Measurements from ENCODE around the gene IFT122. TPM values are rescaled to one million over a fixed set of nuclear protein-coding genes. Genes with fewer than 3 reads are reported as not detected.
A peak's percentile ranks its signal among the peaks of the same experiment; 100 is the strongest.
"Not testable (repeated sequence)": the region's sequence is repeated elsewhere in the genome, so short reads cannot be mapped to it uniquely, and the experiment has no call there.

The IFT122 gene
- total RNA-seq, 1 donor: 21.4 TPM

DNA sequence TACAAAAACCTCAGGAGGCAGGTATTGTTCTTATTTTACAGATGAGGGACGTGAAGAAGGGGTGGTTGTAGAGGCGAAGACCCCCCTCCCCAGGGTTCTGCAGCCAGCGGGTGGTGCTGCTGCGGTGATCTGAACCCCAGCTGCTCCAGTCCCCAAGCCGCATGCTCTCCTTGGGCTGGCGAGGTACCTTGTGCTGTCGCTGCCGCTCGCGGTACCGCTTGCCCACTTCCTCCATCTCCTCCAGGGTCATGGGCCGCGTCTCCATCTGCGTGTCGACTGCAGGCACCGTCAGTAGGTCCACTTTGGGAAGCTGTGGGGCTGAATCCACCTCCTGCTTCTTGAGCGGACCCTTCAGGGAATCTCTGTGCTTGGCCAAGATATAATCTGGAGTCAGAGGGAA lies 29.1 kb upstream of the IFT122 start:
- H3K4me3 ChIP-seq (ENCODE audit: low read depth, low read length): no peak overlapping the region
- no peak for DNase-seq (ENCODE audit: low read depth)
- TF ChIP-seq, protein P1, sequence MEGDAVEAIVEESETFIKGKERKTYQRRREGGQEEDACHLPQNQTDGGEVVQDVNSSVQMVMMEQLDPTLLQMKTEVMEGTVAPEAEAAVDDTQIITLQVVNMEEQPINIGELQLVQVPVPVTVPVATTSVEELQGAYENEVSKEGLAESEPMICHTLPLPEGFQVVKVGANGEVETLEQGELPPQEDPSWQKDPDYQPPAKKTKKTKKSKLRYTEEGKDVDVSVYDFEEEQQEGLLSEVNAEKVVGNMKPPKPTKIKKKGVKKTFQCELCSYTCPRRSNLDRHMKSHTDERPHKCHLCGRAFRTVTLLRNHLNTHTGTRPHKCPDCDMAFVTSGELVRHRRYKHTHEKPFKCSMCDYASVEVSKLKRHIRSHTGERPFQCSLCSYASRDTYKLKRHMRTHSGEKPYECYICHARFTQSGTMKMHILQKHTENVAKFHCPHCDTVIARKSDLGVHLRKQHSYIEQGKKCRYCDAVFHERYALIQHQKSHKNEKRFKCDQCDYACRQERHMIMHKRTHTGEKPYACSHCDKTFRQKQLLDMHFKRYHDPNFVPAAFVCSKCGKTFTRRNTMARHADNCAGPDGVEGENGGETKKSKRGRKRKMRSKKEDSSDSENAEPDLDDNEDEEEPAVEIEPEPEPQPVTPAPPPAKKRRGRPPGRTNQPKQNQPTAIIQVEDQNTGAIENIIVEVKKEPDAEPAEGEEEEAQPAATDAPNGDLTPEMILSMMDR (IDR thresholded peaks at IDR 0.05; ENCODE audit: insufficient read depth, low read length): no peak

DNA sequence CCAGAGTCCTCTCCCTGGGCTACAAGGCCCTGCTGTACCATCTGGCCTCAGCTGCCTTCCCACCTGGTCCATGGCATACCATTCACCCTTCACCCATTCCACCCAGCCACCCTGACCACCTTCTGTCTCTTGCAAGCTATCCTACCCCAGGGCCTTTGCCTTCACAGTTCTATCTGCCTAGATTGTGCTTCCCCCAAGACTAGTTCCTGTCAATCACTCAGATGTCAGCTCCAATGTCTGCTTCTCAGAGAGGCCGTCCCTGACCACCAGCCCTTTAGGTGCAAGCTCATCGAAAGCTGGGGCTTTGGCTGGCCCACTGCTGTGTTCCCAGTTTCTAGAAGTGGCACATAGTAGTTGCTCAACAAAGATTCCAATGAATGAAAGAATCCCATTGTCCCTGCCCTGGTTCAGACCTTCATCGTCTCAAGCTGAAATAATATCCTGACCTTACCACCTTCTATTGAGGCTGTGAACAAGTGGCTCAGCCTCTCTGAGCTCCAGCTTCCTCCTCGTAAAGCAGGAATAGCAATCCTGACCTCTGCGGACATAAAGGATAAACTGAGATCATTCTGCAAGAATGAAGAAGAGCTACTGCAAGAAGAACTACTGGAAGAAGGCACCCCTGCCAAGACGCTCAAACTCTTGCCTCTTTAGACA lies 27.4 kb upstream of the IFT122 start:
- H3K4me3 ChIP-seq (ENCODE audit: low read depth, low read length): no peak overlapping the region
- peak; percentile 15 for DNase-seq (ENCODE audit: low read depth)
- TF ChIP-seq, protein P1 (IDR thresholded peaks at IDR 0.05; ENCODE audit: insufficient read depth, low read length): no peak

DNA sequence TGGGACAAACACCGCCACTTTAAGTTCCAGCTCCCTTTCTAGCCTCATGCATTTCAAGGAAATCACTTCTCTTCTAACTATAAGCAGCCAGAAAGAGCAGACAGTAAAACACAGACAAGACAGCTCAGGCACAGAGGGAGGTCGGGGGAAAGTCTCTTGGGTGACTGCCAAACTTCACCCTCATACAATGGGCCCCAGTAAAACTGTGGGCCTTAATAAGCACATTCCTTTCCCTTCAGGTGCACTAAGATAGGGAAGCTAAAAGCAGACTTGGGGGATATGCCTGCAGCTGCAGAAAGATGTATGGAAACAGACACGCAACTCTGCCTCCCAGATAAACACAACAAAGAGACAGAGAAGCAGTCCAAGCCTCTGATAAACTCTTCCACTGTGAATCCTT lies 26.8 kb upstream of the IFT122 start:
- not testable (repeated sequence) for DNase-seq (ENCODE audit: low read depth)

DNA sequence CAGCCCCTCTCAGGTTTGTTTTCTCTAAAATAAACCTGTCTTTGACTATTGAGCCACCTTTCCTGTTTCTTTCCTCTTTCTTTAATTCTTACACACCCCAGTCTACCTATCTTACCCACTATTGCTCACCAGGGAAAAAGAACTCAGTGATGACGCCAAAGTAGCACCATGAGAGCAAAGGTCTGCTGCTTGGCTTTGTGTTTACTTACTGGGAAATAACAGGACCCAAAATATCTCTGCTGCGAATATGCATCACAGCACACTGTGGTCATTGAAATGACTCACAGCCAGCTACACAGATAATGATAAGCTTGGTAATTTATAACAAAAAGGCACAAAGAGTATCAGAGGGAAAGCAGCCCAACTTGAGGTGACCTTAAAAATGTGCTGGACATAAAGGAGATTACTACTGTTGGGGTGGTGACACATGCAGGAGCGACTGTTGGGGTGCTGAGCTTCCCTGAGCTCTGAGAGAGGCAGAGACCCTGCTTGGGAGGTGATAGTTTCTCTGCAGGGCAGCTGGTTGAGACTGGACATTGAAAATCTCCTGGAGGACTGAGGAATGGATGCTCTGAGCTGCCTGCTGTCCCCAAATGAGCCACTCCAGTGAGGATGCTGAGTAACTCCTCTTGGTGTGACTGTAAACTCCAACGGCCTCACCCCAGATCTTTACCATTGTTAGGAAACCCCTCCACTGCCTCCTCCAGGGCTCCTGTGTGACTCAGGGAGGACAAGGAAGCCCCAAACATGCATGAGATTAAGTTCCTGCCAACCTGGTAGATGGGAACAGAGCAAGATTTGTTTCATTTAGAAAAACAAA lies 26.1 kb upstream of the IFT122 start:
- TF ChIP-seq, protein P1 (IDR thresholded peaks at IDR 0.05; ENCODE audit: insufficient read depth, low read length): no peak
- H3K4me3 ChIP-seq (ENCODE audit: low read depth, low read length): no peak overlapping the region
- DNase-seq (ENCODE audit: low read depth): peak; percentile 93

More for the DNA sequence above, 26.8 kb upstream of the IFT122 start:
- H3K4me3 ChIP-seq (ENCODE audit: low read depth, low read length): not testable (repeated sequence)

DNA sequence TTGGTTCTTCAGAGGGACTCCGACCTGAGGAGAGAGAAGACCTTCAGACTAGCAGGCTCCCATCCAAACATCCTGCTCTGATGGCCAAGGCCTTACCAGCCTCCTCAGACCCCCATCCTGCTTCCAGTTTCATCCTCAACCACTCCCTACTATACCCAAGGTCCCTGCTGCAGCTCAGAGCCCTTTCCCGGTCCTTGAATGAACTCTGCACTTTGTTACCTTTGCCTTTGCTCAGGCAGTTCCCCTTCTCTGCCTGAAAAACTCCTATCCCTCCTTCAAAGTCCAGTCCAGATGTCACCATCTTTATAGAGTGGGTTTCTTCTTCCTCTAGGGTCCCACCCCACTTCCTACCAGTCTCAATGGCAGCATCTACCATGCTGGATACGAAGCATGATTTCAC lies 24.6 kb upstream of the IFT122 start:
- TF ChIP-seq, protein P1 (IDR thresholded peaks at IDR 0.05; ENCODE audit: insufficient read depth, low read length): no peak
- no peak for DNase-seq (ENCODE audit: low read depth)
- no peak overlapping the region for H3K4me3 ChIP-seq (ENCODE audit: low read depth, low read length)

DNA sequence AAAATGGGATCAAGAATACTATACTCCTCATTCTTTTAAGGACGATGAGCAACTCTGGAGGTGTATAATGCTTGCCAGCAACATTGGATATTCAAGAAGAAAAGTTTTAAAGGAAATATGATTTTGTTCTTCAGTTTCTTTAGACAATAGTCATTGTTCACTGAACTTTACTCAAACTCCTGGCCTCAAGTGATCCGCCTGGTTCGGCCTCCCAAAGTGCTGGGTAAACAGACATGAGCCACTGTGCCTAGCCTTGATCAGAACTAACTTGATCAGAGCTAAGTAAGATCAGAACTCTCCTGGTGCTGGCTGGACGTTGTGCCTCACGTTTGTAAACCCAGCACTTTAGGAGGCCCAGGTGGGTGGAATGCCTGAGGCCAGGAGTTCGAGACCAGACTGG lies 24.2 kb upstream of the IFT122 start:
- TF ChIP-seq, protein P1 (IDR thresholded peaks at IDR 0.05; ENCODE audit: insufficient read depth, low read length): no peak
- DNase-seq (ENCODE audit: low read depth): no peak
- H3K4me3 ChIP-seq (ENCODE audit: low read depth, low read length): no peak overlapping the region

DNA sequence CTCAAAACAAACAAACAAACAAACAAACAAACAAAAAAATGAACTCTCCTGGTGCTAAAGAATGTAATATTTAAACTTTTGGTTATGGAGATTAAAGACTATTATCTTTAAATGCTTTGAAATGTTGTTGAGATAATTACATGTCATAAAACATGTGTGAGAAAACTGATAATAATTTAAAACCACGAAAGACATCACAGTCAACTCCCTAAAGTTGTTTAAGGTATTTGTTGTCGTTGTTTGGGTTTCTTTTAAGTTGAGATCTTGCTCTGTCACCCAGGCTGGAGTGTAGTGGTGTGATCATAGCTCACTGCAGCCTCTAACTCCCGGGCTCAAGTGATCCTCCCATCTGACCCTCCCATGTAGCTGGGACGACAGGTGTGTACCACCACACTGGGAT lies 23.6 kb upstream of the IFT122 start:
- DNase-seq (ENCODE audit: low read depth): no peak
- TF ChIP-seq, protein P1 (IDR thresholded peaks at IDR 0.05; ENCODE audit: insufficient read depth, low read length): no peak
- no peak overlapping the region for H3K4me3 ChIP-seq (ENCODE audit: low read depth, low read length)

Measured in fibroblast of the aortic adventitia (primary cell).